ENCODE measurements around the gene SCGB3A2. TPM values are rescaled to one million over a fixed set of nuclear protein-coding genes. Genes with fewer than 3 reads are reported as not detected.

Gene SCGB3A2
- total RNA-seq, 1 experiment from 2014 or later, result 0.39 TPM

- BruUV-seq (replicated peaks), result no TSS peak
- Histone ChIP-seq H3K27me3 (ENCODE audit: control insufficient read depth, insufficient read depth, low read length) (no peaks in the 10 kb centered on the region), H3K4me1 (ENCODE audit: control insufficient read depth, insufficient read depth, low read length) (no peaks in the 10 kb centered on the region), H3K4me3 (ENCODE audit: low read depth in 2 of 2, low read length in 2 of 2) (no peak overlapping the region), H3K36me3 (ENCODE audit: control insufficient read depth, insufficient read depth, low read length) (no peaks in the 10 kb centered on the region), H3K27ac (ENCODE audit: low read length) (no peak overlapping the region), H3K9me3 (ENCODE audit: control insufficient read depth, insufficient read depth, low read depth, low read length) (no peaks in the 10 kb centered on the region)
- DNase-seq (ENCODE audit: low read depth, low spot score), result no peak
- no peak for TF ChIP-seq SIN3A (IDR thresholded peaks at IDR 0.05; ENCODE audit: borderline replicate concordance, insufficient read depth, low read depth, low read length)
- TF ChIP-seq REST (IDR thresholded peaks at IDR 0.05; ENCODE audit: insufficient read depth in 1 of 2, low read depth in 2 of 2, low read length in 1 of 2), result no peak
- no peak for TF ChIP-seq TCF7L2 (IDR thresholded peaks at IDR 0.05; ENCODE audit: low read depth, low read length)
- TF ChIP-seq CTCF (IDR thresholded peaks at IDR 0.05), result no peak
- no peak for TF ChIP-seq POLR2AphosphoS5 (IDR thresholded peaks at IDR 0.05; ENCODE audit: low read depth, low read length)
- ChIA-PET CTCF (no interaction called here), POLR2A (no interaction called here)
- intact Hi-C loops (cut with micrococcal nuclease; ENCODE audit: unreplicated experiment) (no loop called here), in situ Hi-C loops (cut with HindIII; ENCODE audit: low pct_unique_long_range_greater_than_20kb, low sequenced_read_pairs) (no loop called here)
- ATAC-seq, result no peak
Observed at GRCh38 chr5:147920420-147921030, 42.0 kb downstream of the SCGB3A2 start.

GRCh38 chr5:147921136-147921535 lies 42.6 kb downstream of the SCGB3A2 start:
- Histone ChIP-seq H3K27ac (ENCODE audit: low read length) (no peak overlapping the region), H3K4me3 (ENCODE audit: low read depth in 2 of 2, low read length in 2 of 2) (no peak overlapping the region), H3K36me3 (ENCODE audit: control insufficient read depth, insufficient read depth, low read length) (no peaks in the 10 kb centered on the region), H3K9me3 (ENCODE audit: control insufficient read depth, insufficient read depth, low read depth, low read length) (no peaks in the 10 kb centered on the region), H3K27me3 (ENCODE audit: control insufficient read depth, insufficient read depth, low read length) (no peaks in the 10 kb centered on the region), H3K4me1 (ENCODE audit: control insufficient read depth, insufficient read depth, low read length) (no peaks in the 10 kb centered on the region)
- POLR2A ChIA-PET, result no interaction called here
- no peak for DNase-seq (ENCODE audit: low read depth, low spot score)
- no peak for ATAC-seq
- no peak for TF ChIP-seq POLR2AphosphoS5 (IDR thresholded peaks at IDR 0.05; ENCODE audit: low read depth, low read length)
- TF ChIP-seq CTCF (IDR thresholded peaks at IDR 0.05), result no peak
- TF ChIP-seq TCF7L2 (IDR thresholded peaks at IDR 0.05; ENCODE audit: low read depth, low read length), result no peak
- TF ChIP-seq REST (IDR thresholded peaks at IDR 0.05; ENCODE audit: insufficient read depth in 1 of 2, low read depth in 2 of 2, low read length in 1 of 2), result no peak
- TF ChIP-seq SIN3A (IDR thresholded peaks at IDR 0.05; ENCODE audit: borderline replicate concordance, insufficient read depth, low read depth, low read length), result no peak
- CTCF ChIA-PET, result no interaction called here
- intact Hi-C loops (cut with micrococcal nuclease; ENCODE audit: unreplicated experiment) (no loop called here), in situ Hi-C loops (cut with HindIII; ENCODE audit: low pct_unique_long_range_greater_than_20kb, low sequenced_read_pairs) (no loop called here)
- no TSS peak for BruUV-seq (replicated peaks)
